Thyroid gland (tissue), 4 donors: ENCODE results near the gene GATB.

Source experiments
- CTCF ChIP-seq, 6 experiments: fragments of 200-600 bp in 3 of 6; fragments of 450-650 bp in 3 of 6; sonication (generic) in 3 of 6; IDR thresholded peaks; one replicate each; pipeline ENCODE4 v1.5.1; 2016 to 2019; ENCODE audit warnings: antibody characterized with exemption in 6 of 6, mild to moderate bottlenecking in 2 of 6, inconsistent platforms in 1 of 6, moderate library complexity in 1 of 6
- POLR2A ChIP-seq, 2 donors: fragments of 450-650 bp; IDR thresholded peaks; one replicate each; pipeline ENCODE4 v1.6.1; 2017; ENCODE audit warnings: antibody characterized with exemption in 2 of 2, mild to moderate bottlenecking in 2 of 2, moderate library complexity in 1 of 2

DNA sequence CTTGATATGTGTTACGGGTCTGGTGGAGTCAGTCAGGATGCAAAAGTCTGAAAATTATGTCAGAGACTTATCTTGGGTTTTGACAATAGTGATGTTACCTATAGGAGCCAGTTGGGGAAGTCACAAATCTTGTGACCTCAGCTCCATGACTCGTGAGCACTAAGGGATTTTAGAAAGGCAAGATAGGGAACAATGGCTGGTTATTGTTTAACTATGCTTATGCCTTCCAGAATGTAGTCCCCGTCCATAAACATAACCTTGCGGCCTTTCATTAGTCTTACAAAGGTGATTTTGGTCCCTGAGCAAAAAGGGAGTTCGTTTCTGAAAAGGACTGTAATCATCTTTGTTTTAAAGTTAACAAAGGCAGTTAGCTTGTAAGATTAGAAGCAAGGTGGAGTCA, 23.9 kb upstream of the GATB start:
- TF ChIP-seq CTCF (IDR thresholded peaks at IDR 0.05) (no peak), POLR2A (IDR thresholded peaks at IDR 0.05) (no peak)
